ENCODE results near the gene RNF14. TPM values are rescaled to one million over a fixed set of nuclear protein-coding genes. Genes with fewer than 3 reads are reported as not detected.

Gene RNF14
- total RNA-seq, 1 donor from 2014 or later: 79.4 TPM

Other genes with a start within 250 kb of the RNF14 start
- gene PCDH1, start 90.7 kb upstream of the RNF14 start, total RNA-seq: 43.8 TPM
- 74.0 TPM for gene DELE1, start 45.2 kb upstream of the RNF14 start, total RNA-seq
- gene PCDH12, start 10.9 kb upstream of the RNF14 start, total RNA-seq: 6.4 TPM
- 36.2 TPM for gene GNPDA1, start 43.9 kb downstream of the RNF14 start, total RNA-seq
- gene NDFIP1, start 139.7 kb downstream of the RNF14 start, total RNA-seq: 56.5 TPM

Measured in mesenteric fat pad (tissue), 1 donor.